Anterior cingulate cortex (tissue), 58 donors: ENCODE measurements around the gene LDB2.
"Not testable (repeated sequence)": the region's sequence is repeated elsewhere in the genome, so short reads cannot be mapped to it uniquely, and the experiment has no call there.

Source experiments
- DNase-seq, 58 donors: peaks; one replicate each; lab custom pipeline; 2025; lab: John Stamatoyannopoulos, UW

The LDB2 gene

GRCh38 chr4:16582526-16582925 is 315.9 kb downstream of the LDB2 start:
- no peak for DNase-seq

GRCh38 chr4:16582036-16582435 is 316.4 kb downstream of the LDB2 start:
- DNase-seq = no peak

GRCh38 chr4:16581117-16581516 is 317.3 kb downstream of the LDB2 start:
- DNase-seq = no peak

- no peak for DNase-seq
These were observed 317.9 kb downstream of the LDB2 start for GRCh38 chr4:16580514-16580913.

- DNase-seq = no peak
These were observed 318.6 kb downstream of the LDB2 start for GRCh38 chr4:16579866-16580265.

GRCh38 chr4:16577177-16577576 is 321.3 kb downstream of the LDB2 start:
- DNase-seq = no peak

- DNase-seq = no peak
These were observed 323.5 kb downstream of the LDB2 start for GRCh38 chr4:16574981-16575380.

- DNase-seq = peak in 10 of 58 donors; percentile 7 to 59 (median 21)
These were observed 324.7 kb downstream of the LDB2 start for GRCh38 chr4:16573739-16574138.

- DNase-seq = no peak
These were observed 325.2 kb downstream of the LDB2 start for GRCh38 chr4:16573206-16573605.

- no peak for DNase-seq
These were observed 325.8 kb downstream of the LDB2 start for GRCh38 chr4:16572631-16573030.

GRCh38 chr4:16572161-16572560 is 326.3 kb downstream of the LDB2 start:
- peak in 1 of 58 donors; percentile 34 for DNase-seq

- DNase-seq = no peak
These were observed 328.7 kb downstream of the LDB2 start for GRCh38 chr4:16569790-16570189.

- not testable (repeated sequence) for DNase-seq
These were observed 341.1 kb downstream of the LDB2 start for GRCh38 chr4:16557316-16557715.

- no peak for DNase-seq
These were observed 343.3 kb downstream of the LDB2 start for GRCh38 chr4:16555156-16555555.

- DNase-seq = no peak
These were observed 347.9 kb downstream of the LDB2 start for GRCh38 chr4:16550531-16550930.

- DNase-seq = no peak
These were observed 352.8 kb downstream of the LDB2 start for GRCh38 chr4:16545656-16546055.

- DNase-seq = no peak
These were observed 353.6 kb downstream of the LDB2 start for GRCh38 chr4:16544869-16545268.

- DNase-seq = no peak
These were observed 354.2 kb downstream of the LDB2 start for GRCh38 chr4:16544251-16544721.

GRCh38 chr4:16537926-16538325 is 360.5 kb downstream of the LDB2 start:
- DNase-seq = peak in 10 of 58 donors; percentile 7 to 69 (median 20)

GRCh38 chr4:16532240-16532970 is 366.0 kb downstream of the LDB2 start:
- DNase-seq = no peak

- no peak for DNase-seq
These were observed 367.5 kb downstream of the LDB2 start for GRCh38 chr4:16530688-16531635.
